Measurements from ENCODE around the gene KIF1C.

KIF1C gene

DNA sequence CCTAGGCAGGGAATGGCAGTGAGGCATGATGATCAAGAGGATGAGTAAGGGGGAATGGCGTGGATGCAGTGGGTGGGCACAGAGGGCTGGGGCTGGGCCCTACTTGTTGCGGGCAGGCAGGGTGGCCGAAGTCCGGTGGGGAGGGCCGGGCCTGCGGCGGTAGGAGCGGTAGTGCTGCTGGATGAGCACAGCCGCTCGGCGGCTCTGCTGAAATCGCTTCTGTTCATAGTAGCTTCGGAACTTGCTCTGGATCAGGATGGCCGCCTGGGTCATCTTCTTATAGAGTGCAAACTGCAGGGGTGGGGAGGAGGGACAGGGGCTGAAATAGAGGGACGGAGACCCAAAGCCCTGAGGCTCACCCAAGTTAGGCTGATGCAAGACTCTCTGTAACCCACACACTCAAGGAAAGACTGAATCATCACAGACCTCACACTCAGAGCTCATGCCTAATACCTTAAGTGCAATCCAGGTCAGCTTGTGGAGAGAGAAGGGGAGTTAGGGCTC is 28.7 kb upstream of the KIF1C start:
- DNase-seq (ENCODE audit: low spot score), result peak; percentile 84

DNA sequence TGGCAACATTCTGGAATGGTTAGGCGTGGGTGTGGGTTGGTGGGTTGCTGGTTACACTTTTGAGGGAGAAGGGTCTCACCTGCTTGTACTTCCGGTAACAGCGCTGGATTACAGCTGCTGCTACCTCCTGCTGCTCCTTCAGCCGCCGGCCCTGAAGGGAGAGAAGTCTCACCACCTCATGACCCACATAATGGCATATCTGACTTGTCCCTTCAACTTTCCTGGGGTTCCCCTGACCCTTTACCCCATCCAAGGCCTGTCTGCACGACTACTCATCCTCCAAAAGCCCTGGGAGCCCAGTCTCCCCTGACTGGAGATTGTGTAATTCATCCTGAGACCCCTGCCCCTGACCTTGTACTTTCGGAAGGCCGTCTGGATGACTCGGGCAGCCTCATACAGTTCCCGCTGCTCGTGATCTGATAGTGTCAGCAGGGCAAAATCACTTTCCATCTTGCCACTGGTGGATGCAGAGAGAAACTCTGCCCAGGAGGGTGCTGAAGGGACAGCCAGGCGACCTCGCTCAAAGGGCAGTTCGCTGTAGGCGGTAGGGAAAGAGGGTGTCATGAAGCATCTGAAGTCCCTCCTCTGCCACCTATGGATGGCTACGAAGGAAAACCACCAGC is 28.1 kb upstream of the KIF1C start:
- DNase-seq (ENCODE audit: low spot score), result peak; percentile 29

- no peak for DNase-seq (ENCODE audit: low spot score)
These were observed 27.5 kb upstream of the KIF1C start for GRCh38 chr17:4970273-4970672.

DNA sequence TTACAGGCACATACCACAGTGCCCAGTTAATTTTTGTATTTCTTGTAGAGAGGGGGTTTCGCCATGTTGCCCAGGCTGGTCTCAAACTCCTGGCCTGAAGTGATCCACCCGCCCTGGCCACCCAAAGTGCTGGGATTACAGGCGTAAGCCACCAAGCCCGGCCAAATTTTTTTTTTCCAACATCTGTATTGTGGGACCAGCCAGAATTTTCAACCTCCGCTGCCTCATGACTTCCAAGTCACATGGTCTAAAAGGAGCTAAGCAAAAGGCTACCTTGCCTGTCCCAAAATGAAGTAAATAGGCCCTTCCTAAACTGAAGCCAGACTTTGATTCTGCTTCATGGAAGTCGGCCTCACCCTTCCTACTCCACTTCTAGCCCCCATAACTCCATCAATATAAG is 25.9 kb upstream of the KIF1C start:
- no peak for DNase-seq (ENCODE audit: low spot score)

GRCh38 chr17:4972322-4972721 is 25.4 kb upstream of the KIF1C start:
- DNase-seq (ENCODE audit: low spot score), result no peak

- DNase-seq (ENCODE audit: low spot score), result no peak
These were observed 25.0 kb upstream of the KIF1C start for GRCh38 chr17:4972752-4973151.

GRCh38 chr17:4973256-4974114 is 24.3 kb upstream of the KIF1C start:
- no peak for DNase-seq (ENCODE audit: low spot score)

DNA sequence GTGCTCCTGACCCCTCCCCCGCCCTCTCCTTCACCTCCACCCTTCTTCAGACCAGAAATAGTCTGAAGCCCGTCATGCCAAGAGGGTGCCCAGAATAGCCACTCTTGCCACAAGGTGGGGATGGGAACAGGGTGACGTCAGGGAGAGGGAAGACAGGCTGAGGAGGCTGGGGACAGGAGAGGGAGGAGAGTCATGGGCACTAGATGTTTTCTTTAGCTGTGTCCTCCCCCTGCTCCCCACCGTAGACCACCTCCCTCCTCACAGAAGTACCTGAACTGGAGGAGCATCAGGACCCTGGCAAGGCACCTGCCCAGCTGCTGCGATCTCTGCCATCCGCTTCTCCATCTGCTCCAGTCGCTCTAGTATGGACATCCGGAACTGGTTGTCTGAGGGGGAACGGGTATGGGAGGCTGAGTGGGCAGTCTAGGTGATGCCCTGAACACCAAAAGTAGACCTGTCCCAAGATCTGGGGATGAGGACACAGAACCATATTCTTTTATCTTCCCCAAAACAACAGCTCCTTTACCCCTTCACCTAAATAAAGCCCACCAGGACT is 23.6 kb upstream of the KIF1C start:
- DNase-seq (ENCODE audit: low spot score), result no peak

- DNase-seq (ENCODE audit: low spot score), result no peak
These were observed 19.0 kb upstream of the KIF1C start for GRCh38 chr17:4978726-4979125.

- DNase-seq (ENCODE audit: low spot score), result peak; percentile 46
These were observed 17.0 kb upstream of the KIF1C start for GRCh38 chr17:4980644-4981216.

- DNase-seq (ENCODE audit: low spot score), result no peak
These were observed 15.4 kb upstream of the KIF1C start for GRCh38 chr17:4982305-4982704.

DNA sequence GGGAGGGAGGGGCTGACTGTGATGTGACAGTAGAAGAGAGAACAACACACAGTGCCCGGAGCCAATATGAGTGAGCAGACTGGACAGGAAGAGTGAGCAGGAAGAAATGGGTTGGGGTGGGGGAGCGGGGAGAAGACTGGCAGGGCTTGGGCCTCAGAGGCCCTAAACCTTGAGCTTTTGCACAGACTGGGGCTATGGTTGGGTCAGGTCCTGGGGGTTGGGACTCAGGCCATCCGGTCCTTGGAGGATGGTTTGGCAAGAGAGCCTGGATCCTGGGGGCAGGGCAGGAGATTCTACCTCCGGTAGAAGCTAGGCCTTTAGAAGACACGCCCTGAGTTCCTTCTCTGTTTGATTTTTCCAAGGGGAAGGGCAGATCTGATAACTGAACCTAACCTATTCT is 11.3 kb upstream of the KIF1C start:
- DNase-seq (ENCODE audit: low spot score), result no peak

DNA sequence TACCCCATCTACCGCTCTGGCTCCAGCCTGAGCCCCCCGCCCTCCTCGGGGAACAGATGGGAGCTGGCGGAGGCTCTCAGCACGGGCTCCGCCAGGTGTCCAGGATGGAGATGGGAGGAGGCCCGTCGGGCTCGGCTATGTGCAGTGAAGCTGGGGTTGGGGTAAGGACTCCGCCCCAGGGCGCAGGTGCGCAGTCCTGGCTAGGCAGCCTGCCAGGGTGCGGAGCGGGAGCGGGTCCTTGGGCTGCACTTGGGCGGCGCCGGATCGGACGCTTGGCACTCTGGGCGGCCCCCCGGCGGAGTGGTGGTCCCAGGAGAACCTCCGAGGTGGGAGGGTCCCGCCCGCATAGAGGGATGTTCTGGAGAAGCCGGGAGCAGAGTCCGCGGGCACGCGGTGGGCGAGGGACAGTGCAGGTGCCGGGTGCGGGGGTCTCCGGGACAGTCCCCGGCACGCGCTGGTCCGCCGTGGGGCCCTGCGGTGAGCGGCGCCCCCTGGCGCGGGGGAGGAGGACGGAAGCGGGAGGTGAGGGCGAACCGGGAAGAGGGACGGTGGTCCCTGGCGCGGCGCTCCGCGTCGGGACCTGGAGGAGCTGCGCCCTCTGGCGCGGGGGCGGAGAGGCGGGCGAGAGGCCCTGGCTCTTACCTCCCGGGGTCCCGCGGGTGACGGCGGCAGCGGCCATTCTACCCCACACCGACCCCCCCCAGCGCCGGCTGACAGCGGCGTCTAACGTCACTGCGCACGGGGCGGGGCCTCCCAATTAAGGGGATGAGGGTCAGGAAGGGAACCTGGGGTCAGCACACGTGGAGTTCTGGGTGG is 10.6 kb upstream of the KIF1C start, which contains the start of gene CAMTA2:
TSS of gene CAMTA2 (minus strand) at position 725 of the 816 bp plus-strand sequence. CDS start 1,453 bp downstream, outside the sequence.
- peak; percentile 84 for DNase-seq (ENCODE audit: low spot score)

GRCh38 chr17:4987767-4988567 is 9.8 kb upstream of the KIF1C start:
- DNase-seq (ENCODE audit: low spot score), result peak; percentile 39

DNA sequence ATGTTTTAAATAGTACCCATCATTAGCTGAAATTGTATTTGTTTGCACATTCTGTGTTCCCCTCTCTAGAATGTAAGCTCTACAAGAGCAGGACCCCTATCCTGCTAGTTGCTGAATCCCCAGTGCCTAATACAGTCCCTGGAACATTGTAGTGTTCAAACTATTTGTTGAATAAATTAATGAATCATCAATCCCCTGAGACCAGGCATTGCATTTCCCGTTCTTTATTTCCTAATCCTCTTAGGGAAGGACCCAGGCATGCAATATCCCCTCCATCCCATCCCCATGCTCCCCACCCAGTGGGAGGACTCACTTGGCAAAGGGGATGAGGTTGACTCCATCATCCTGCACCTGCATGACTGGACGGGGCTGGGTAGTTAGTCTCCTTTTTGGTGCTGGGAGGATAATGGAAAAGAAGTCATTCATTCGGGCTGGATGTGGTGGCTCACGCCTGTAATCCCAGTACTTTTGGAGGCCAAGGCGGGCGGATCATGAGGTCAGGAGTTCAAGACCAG is 3.6 kb upstream of the KIF1C start:
- no peak for DNase-seq (ENCODE audit: low spot score)

DNA sequence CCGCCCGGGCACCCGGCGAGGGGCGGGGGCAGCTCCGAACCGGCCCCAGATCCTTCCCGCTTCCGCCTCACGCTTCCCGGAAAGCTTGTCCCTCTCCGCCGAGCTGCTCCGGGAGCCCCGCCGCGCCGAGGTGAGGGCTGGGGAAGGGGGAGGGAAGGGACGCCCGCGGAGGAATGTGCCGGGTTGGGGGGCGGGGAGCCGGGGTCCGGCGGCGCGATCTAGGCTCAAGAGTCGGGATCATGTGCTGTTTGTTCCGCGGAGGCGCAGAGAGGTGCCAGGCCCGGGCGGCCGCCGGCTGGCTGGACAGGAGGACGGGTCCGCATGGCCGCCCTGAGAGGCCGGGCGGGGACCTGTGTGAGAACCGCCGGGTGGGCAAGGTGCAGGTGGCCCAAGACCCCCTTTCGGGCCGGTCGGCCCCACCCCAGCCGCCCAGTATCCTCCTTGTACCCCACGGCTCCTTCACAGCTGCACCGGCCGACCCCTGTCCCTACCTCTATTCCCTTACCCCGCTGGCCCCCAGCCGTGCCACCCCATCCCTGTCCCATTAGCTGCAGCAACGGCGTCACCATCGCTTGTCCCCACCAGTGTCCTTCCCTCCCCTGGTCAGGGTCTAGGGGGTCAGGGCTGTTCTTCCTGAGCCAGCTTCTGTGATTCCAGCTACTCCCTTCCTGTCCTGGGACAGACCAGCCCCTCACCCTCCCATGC is 429 bp downstream of the KIF1C start:
- peak; percentile 29 for DNase-seq (ENCODE audit: low spot score)

DNA sequence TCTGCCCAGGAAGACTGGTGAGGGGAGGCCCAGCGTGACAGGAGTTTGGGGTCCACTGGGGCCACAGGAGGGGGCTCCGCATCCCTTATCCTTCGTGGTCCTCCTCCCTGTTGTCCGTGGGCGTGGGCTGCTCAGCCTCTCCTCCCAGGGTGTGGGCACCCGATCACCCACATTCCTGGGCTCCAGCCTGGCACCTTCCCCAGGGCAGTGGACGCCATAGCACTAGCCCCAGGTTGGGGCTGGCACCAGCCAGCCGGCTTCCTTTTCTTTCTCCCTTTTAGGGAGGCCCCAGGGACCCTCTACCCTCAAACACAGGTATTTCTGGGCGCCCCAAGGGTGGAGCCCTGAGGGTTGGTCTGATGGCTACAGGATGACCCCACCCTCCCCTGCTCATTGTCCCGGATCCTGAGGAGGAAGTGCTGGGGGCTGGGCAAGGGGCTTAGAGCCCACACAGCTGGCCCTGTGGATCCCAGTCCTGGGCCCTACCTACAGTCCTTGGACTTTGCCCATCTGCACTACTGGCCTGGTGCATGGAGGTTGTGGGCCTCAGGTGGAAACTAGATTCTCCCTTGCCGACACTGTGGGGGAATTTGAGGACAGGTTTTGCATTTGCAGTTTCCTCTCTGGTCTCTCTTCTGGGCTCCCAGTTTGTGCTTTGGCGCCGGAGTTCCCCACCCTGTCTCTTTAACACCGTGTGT is 1.1 kb downstream of the KIF1C start:
- peak; percentile 33 for DNase-seq (ENCODE audit: low spot score)

DNA sequence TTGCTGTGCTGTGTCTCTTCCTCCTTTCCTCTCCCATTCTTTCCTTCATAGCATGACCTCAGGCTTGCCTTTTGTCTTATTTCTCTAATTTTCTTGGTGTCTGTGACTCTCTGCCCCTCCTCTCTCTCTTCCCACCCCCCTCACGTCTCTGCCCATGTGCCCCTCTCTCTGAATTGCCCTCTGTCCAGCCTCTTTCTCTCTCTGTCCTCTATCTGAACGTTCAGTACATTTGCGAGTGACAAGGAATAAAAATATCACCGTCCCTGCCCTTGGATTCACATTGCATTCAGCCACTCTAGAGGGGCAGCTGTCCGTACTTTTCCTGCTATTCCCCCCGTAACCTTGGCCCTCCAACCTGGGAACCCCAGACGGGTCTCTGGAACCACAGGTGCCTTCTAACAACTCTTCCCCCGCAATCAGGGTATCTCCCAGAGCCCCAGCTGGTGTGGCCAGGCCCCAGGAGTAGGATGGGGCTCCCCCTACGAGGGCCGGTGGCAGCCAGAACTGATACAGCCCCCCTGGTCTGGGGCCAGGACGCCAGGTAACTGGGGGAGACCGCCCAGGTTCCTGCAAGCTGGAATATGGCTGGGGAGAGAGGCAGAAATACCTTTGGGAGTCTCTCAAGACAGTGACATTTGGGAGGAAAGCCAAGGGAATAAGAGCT is 1.8 kb downstream of the KIF1C start:
- DNase-seq (ENCODE audit: low spot score), result no peak

DNA sequence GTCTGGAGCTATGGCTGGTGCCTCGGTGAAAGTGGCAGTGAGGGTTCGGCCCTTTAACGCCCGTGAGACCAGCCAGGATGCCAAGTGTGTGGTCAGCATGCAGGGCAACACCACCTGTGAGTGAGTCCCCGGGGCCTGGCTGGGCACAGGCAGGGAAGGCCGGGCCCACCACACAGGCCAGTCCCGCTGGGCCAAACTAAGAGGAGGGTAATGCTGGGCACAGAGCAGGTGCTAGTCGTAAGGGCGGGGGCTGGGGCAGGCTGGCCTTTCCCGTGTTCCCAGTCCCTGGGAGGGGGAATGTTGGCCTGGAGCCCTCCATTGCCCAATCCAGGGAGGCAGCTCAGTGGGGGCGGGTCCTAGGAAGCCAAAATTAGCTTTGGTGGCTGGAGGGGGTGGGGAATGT is 2.5 kb downstream of the KIF1C start:
- DNase-seq (ENCODE audit: low spot score), result peak; percentile 43
